AG08395 (cell line): ENCODE measurements around the gene ATP11B.

Experiments used
- DNase-seq: peaks from one replicate; pipeline ENCODE4 v3.0.0; 2012; ENCODE audit warnings: mixed read lengths, low spot score

Gene ATP11B

GRCh38 chr3:182910936-182911781, 117.9 kb downstream of the ATP11B start:
- DNase-seq: no peak

GRCh38 chr3:182911782-182912111, 118.4 kb downstream of the ATP11B start:
- DNase-seq: no peak

GRCh38 chr3:182912474-182912873, 119.2 kb downstream of the ATP11B start:
- DNase-seq: no peak

- no peak for DNase-seq
Observed at GRCh38 chr3:182913889-182914288, 120.6 kb downstream of the ATP11B start.

GRCh38 chr3:182914341-182914740, 121.0 kb downstream of the ATP11B start:
- DNase-seq: no peak

- DNase-seq: no peak
Observed at GRCh38 chr3:182917134-182917533, 123.8 kb downstream of the ATP11B start.

GRCh38 chr3:182919866-182920357, 126.6 kb downstream of the ATP11B start:
- DNase-seq: no peak

- no peak for DNase-seq
Observed at GRCh38 chr3:182920515-182921084, 127.3 kb downstream of the ATP11B start.

- DNase-seq: no peak
Observed at GRCh38 chr3:182921665-182922355, 128.5 kb downstream of the ATP11B start.

GRCh38 chr3:182925330-182925943, 132.1 kb downstream of the ATP11B start:
- DNase-seq: peak; percentile 57

GRCh38 chr3:182925944-182926337, 132.6 kb downstream of the ATP11B start:
- DNase-seq: no peak

GRCh38 chr3:182935803-182936202, 142.5 kb downstream of the ATP11B start:
- DNase-seq: no peak

- no peak for DNase-seq
Observed at GRCh38 chr3:182936239-182936917, 143.1 kb downstream of the ATP11B start.

- DNase-seq: no peak
Observed at GRCh38 chr3:182936918-182937285, 143.6 kb downstream of the ATP11B start.

- DNase-seq: no peak
Observed at GRCh38 chr3:182937293-182938051, 144.2 kb downstream of the ATP11B start.

- DNase-seq: no peak
Observed at GRCh38 chr3:182940266-182940808, 147.0 kb downstream of the ATP11B start.

GRCh38 chr3:182941719-182942118, 148.4 kb downstream of the ATP11B start:
- DNase-seq: no peak

- no peak for DNase-seq
Observed at GRCh38 chr3:182947888-182948287, 154.6 kb downstream of the ATP11B start.

GRCh38 chr3:182948305-182948704, 155.0 kb downstream of the ATP11B start:
- DNase-seq: no peak

- DNase-seq: no peak
Observed at GRCh38 chr3:182949688-182950087, 156.4 kb downstream of the ATP11B start.
